HG02610 (cell line): ENCODE measurements around the gene CHAC1.

ENCODE experiments used
- ATAC-seq: cut with Tn5 transposase; IDR thresholded peaks from one replicate; pipeline ENCODE4 v1.9.1; 2021; ENCODE audit warnings: mild to moderate bottlenecking, moderate library complexity; ENCODE audit not compliant: unreplicated experiment

Gene CHAC1

GRCh38 chr15:40982855-40983254 lies 29.6 kb downstream of the CHAC1 start:
- ATAC-seq, result no peak

- no peak for ATAC-seq
Observed at GRCh38 chr15:40984406-40984805, 31.1 kb downstream of the CHAC1 start.

- ATAC-seq, result no peak
Observed at GRCh38 chr15:40984964-40985363, 31.7 kb downstream of the CHAC1 start.

- ATAC-seq, result no peak
Observed at GRCh38 chr15:40985541-40986330, 32.5 kb downstream of the CHAC1 start.

- ATAC-seq, result no peak
Observed at GRCh38 chr15:40986820-40987219, 33.5 kb downstream of the CHAC1 start.

- no peak for ATAC-seq
Observed at GRCh38 chr15:40988156-40988555, 34.9 kb downstream of the CHAC1 start.

- no peak for ATAC-seq
Observed at GRCh38 chr15:40990080-40990479, 36.8 kb downstream of the CHAC1 start.

GRCh38 chr15:40990789-40991188 lies 37.5 kb downstream of the CHAC1 start:
- no peak for ATAC-seq

GRCh38 chr15:40991355-40991754 lies 38.1 kb downstream of the CHAC1 start:
- ATAC-seq, result no peak

GRCh38 chr15:40992241-40992741 lies 39.0 kb downstream of the CHAC1 start:
- ATAC-seq, result no peak

- no peak for ATAC-seq
Observed at GRCh38 chr15:40992825-40993224, 39.6 kb downstream of the CHAC1 start.

GRCh38 chr15:40995656-40996055 lies 42.4 kb downstream of the CHAC1 start:
- ATAC-seq, result no peak

GRCh38 chr15:40999190-40999589 lies 45.9 kb downstream of the CHAC1 start:
- ATAC-seq, result no peak

GRCh38 chr15:41001524-41002214 lies 48.4 kb downstream of the CHAC1 start:
- no peak for ATAC-seq

- no peak for ATAC-seq
Observed at GRCh38 chr15:41004490-41004889, 51.2 kb downstream of the CHAC1 start.
